ENCODE data around the gene ZFHX3. TPM values are rescaled to one million over a fixed set of nuclear protein-coding genes. Genes with fewer than 3 reads are reported as not detected.

The ZFHX3 gene
- total RNA-seq, 1 experiment from 2014 or later = 1.5 TPM

DNA sequence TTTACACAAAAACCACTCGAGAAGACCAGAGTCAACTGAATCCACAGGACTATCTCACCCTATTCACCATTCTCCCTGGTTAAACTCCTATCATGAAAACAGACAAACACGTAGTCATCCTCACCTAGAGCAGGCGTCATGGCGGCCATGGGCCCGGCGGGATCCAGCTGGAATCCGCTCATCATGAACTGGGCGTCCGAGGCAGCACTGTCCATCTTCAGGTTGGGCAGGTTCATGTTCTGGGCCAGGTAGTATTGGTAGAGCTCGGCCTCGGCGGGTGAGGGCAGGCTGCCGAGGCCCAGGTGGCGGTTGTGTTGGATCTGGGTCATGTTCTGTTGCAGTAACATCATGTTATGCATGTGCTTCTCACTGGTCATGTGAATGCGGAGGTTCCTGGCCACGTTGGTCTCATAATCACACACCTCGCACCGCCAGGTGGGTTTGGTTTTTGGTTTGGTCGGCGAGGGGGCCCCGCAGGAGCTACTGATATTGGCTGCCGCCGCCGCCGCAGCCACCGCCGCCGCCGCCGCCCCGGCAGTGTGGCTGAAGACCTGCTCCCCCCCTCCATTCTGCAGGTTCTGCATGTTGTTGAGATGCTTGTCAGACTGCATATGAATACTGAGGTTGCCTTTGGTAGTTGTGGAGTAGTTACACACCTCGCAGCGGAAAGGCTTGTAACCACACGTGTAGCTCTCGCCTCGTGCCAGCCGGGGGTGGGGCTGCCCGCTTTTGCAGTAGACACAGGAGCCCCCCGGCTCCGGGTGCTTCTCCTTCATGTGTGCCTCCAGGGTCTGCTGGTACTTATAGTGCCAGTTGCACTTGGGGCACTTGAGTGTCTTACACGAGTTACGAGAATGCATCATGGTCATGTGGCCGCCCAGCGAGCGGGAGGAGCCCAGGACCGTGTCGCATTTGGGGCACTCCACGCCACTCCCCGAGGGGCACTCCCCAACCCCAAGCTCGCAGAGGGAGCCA lies 90.3 kb downstream of the ZFHX3 start:
- no peak overlapping the region for H3K4me2 ChIP-seq (ENCODE audit: insufficient read depth, insufficient read length, low read length)
- H3K27ac ChIP-seq (ENCODE audit: insufficient read length, low read depth, low read length) = no peak overlapping the region
- H4K5ac ChIP-seq (ENCODE audit: insufficient read length, low read depth, low read length) = no peak overlapping the region
- no peaks in the 10 kb centered on the region; the same call in 1 of the 2 replicates for H3K27me3 ChIP-seq (ENCODE audit: insufficient read depth, low read length)
- H3K14ac ChIP-seq (ENCODE audit: insufficient read depth, low read length) = no peak overlapping the region
- Mint-ChIP-seq H3K27ac (no peak overlapping the region; a peak in 1 of 7 replicates), H3K36me3 (ENCODE audit: insufficient read depth in 1 of 3, low read depth in 3 of 3) (no peaks in the 10 kb centered on the region; a peak in 1 of 7 replicates), H3K4me3 (no peak overlapping the region), H3K4me1 (peaks cover 11 to 13% of the 10 kb centered on the region in 2 experiments; a peak in 3 of 4 replicates), H3K27me3 (ENCODE audit: low read depth) (peaks cover 15% of the 10 kb centered on the region), H3K9me3 (no peaks in the 10 kb centered on the region)
- H3K79me2 ChIP-seq (ENCODE audit: insufficient read depth, low read length) = no peaks in the 10 kb centered on the region
- no peak overlapping the region for H3K4ac ChIP-seq (ENCODE audit: low read depth, low read length)
- TF ChIP-seq, protein P1, sequence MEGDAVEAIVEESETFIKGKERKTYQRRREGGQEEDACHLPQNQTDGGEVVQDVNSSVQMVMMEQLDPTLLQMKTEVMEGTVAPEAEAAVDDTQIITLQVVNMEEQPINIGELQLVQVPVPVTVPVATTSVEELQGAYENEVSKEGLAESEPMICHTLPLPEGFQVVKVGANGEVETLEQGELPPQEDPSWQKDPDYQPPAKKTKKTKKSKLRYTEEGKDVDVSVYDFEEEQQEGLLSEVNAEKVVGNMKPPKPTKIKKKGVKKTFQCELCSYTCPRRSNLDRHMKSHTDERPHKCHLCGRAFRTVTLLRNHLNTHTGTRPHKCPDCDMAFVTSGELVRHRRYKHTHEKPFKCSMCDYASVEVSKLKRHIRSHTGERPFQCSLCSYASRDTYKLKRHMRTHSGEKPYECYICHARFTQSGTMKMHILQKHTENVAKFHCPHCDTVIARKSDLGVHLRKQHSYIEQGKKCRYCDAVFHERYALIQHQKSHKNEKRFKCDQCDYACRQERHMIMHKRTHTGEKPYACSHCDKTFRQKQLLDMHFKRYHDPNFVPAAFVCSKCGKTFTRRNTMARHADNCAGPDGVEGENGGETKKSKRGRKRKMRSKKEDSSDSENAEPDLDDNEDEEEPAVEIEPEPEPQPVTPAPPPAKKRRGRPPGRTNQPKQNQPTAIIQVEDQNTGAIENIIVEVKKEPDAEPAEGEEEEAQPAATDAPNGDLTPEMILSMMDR (conservative IDR thresholded peaks at IDR 0.05) = no peak
- no peak overlapping the region for H3K23ac ChIP-seq (ENCODE audit: insufficient read length, low read depth, low read length)
- no peak overlapping the region for H3K9ac ChIP-seq (ENCODE audit: extremely low read depth, insufficient read length, low read length)
- H2BK15ac ChIP-seq (ENCODE audit: low read depth, low read length) = no peak overlapping the region
- no peak overlapping the region for H3K56ac ChIP-seq (ENCODE audit: insufficient read length, low read depth, low read length)
- H3K18ac ChIP-seq (ENCODE audit: insufficient read length, low read depth, low read length) = no peak overlapping the region
- no peak overlapping the region for H2BK12ac ChIP-seq (ENCODE audit: insufficient read length, low read depth, low read length)
- no peak overlapping the region for H3T11ph ChIP-seq (ENCODE audit: low read length)
- H2BK120ac ChIP-seq (ENCODE audit: low read depth, low read length, poor library complexity, severe bottlenecking) = no peak overlapping the region
- H4K8ac ChIP-seq (replicated peaks; ENCODE audit: insufficient read length, low read depth, low read length) = no peak overlapping the region
- no peaks in the 10 kb centered on the region for H3K9me3 ChIP-seq (ENCODE audit: control insufficient read depth, low read depth, low read length)
- WGBS (ENCODE audit: extremely low coverage, insufficient read length, low lambda C conversion rate) = no CpG with 5 or more reads among the region's 50 CpGs
- H3K79me1 ChIP-seq (ENCODE audit: insufficient read depth, low read depth, low read length, poor library complexity, severe bottlenecking) = no peaks in the 10 kb centered on the region
- no peaks in the 10 kb centered on the region for H4K20me1 ChIP-seq (ENCODE audit: control insufficient read depth, insufficient read depth, insufficient read length)
- H2AK5ac ChIP-seq (ENCODE audit: insufficient read length, low read length) = no peak overlapping the region
- H3K4me1 ChIP-seq (ENCODE audit: insufficient read depth, low read length) = no peaks in the 10 kb centered on the region
- no peak overlapping the region for H2BK5ac ChIP-seq (ENCODE audit: insufficient read length, low read length)
- no peak overlapping the region for H2AFZ ChIP-seq (ENCODE audit: low read length)
- no peaks in the 10 kb centered on the region for H3K23me2 ChIP-seq (ENCODE audit: insufficient read length, low read depth, low read length, poor library complexity, severe bottlenecking)
- no peak for DNase-seq
- H2BK20ac ChIP-seq (ENCODE audit: low read depth, low read length, poor library complexity, severe bottlenecking) = no peak overlapping the region
- H4K91ac ChIP-seq (ENCODE audit: insufficient read length, low read depth, low read length) = no peak overlapping the region

Data from H9 (cell line).